ENCODE data around the gene EFCAB10. TPM values are rescaled to one million over a fixed set of nuclear protein-coding genes. Genes with fewer than 3 reads are reported as not detected.
A peak's percentile ranks its signal among the peaks of the same experiment; 100 is the strongest.
"Not testable (repeated sequence)": the region's sequence is repeated elsewhere in the genome, so short reads cannot be mapped to it uniquely, and the experiment has no call there.

EFCAB10 gene
- total RNA-seq, 4 donors from 2014 or later = not detected

GRCh38 chr7:105521717-105522463 is 59.4 kb downstream of the EFCAB10 start, which contains the start of gene PUS7:
TSS of gene PUS7 (minus strand) at chr7:105522271. CDS start at chr7:105508512, 13,759 bp downstream.
- Histone ChIP-seq H3K27me3 (no peaks in the 10 kb centered on the region), H3K36me3 (peaks cover 0 to 10% (median 0%) of the 10 kb centered on the region in 3 donors), H3K4me3 (peak within 1 kb of the TSS; percentile 65 to 91 (median 88)), H3K9me3 (no peaks in the 10 kb centered on the region), H3K27ac (peak within 1 kb of the TSS; percentile 84 to 96 (median 90)), H3K4me1 (peaks cover 0 to 20% (median 11%) of the 10 kb centered on the region in 3 donors)
- peak in 1 of 6 experiments; percentile 6 for TF ChIP-seq CTCF (IDR thresholded peaks at IDR 0.05)
- TF ChIP-seq POLR2A (IDR thresholded peaks at IDR 0.05) = peak in 2 of 4 donors; percentile 65 to 70
- WGBS, 2 donors = 1% methylated on average over 15 of the region's 96 CpGs; no CpG with 5 or more reads in 1 of the 2 donors
- peak; percentile 37 for DNase-seq
- intact Hi-C loops (cut with DNase I) = loop anchor here (10.0 kb wide), 1 partner anchor 537 kb away; no protein-coding TSS in a partner anchor

- no peak for TF ChIP-seq POLR2A (IDR thresholded peaks at IDR 0.05)
- TF ChIP-seq CTCF (IDR thresholded peaks at IDR 0.05) = no peak
- intact Hi-C loops (cut with DNase I) = loop anchor here (10.0 kb wide), 1 partner anchor 536 kb away; no protein-coding TSS in a partner anchor
- Histone ChIP-seq H3K9me3 (no peaks in the 10 kb centered on the region), H3K36me3 (peaks cover 0 to 10% (median 0%) of the 10 kb centered on the region in 3 donors), H3K27ac (peak overlapping the region; percentile 84 to 96 (median 90)), H3K27me3 (no peaks in the 10 kb centered on the region), H3K4me1 (peaks cover 0 to 20% (median 11%) of the 10 kb centered on the region in 3 donors), H3K4me3 (peak overlapping the region; percentile 65 to 91 (median 88))
- WGBS, 2 donors = 7 to 23% methylated on average over 14 to 22 of the region's 25 CpGs
- DNase-seq = no peak
These were observed 60.1 kb downstream of the EFCAB10 start for GRCh38 chr7:105521027-105521716.

- H3K9me3 ChIP-seq, H3K27ac ChIP-seq, DNase-seq, H3K27me3 ChIP-seq: not testable (repeated sequence)
- WGBS, 2 donors = 88 to 95% methylated on average over 7 of the region's 7 CpGs
- peaks cover 0 to 10% (median 0%) of the 10 kb centered on the region in 3 donors for H3K36me3 ChIP-seq
- intact Hi-C loops (cut with DNase I) = loop anchor here (10.0 kb wide), 1 partner anchor 536 kb away; no protein-coding TSS in a partner anchor
- peak overlapping the region in 2 of 4 donors; percentile 86 to 91 for H3K4me3 ChIP-seq
- peaks cover 0 to 20% (median 11%) of the 10 kb centered on the region in 3 donors for H3K4me1 ChIP-seq
These were observed 60.7 kb downstream of the EFCAB10 start for GRCh38 chr7:105520620-105521019.

GRCh38 chr7:105519353-105519752 is 61.9 kb downstream of the EFCAB10 start:
- H3K4me3 ChIP-seq = no peak overlapping the region
- H3K9me3 ChIP-seq = no peaks in the 10 kb centered on the region
- TF ChIP-seq POLR2A (IDR thresholded peaks at IDR 0.05) (no peak), CTCF (IDR thresholded peaks at IDR 0.05) (no peak)
- H3K36me3 ChIP-seq = peaks cover 0 to 10% (median 0%) of the 10 kb centered on the region in 3 donors
- no peak for DNase-seq
- 93 to 94% methylated on average over 2 to 6 of the region's 6 CpGs for WGBS, 2 donors
- H3K4me1 ChIP-seq = peaks cover 0 to 20% (median 11%) of the 10 kb centered on the region in 3 donors
- no peaks in the 10 kb centered on the region for H3K27me3 ChIP-seq
- intact Hi-C loops (cut with DNase I) = no loop called here
- H3K27ac ChIP-seq = no peak overlapping the region

- 92 to 98% methylated on average over 7 of the region's 7 CpGs for WGBS, 2 donors
- DNase-seq; H3K27ac ChIP-seq; intact Hi-C loops (cut with DNase I); H3K27me3 ChIP-seq; H3K4me3 ChIP-seq; H3K4me1 ChIP-seq; H3K9me3 ChIP-seq: not testable (repeated sequence)
- peaks cover 0 to 10% (median 0%) of the 10 kb centered on the region in 3 donors for H3K36me3 ChIP-seq
These were observed 65.7 kb downstream of the EFCAB10 start for GRCh38 chr7:105515610-105516009.

Other genes starting within 250 kb of the EFCAB10 start
- gene SRPK2, start 192.6 kb downstream of the EFCAB10 start, total RNA-seq = 10 to 100 TPM; 21.5 to 35.1 (median 29.2) TPM
- 10 to 100 TPM in 3 of 4 donors, 1 to 10 TPM in 1; 9.6 to 33.0 (median 23.1) TPM for gene PUS7, start 59.2 kb downstream of the EFCAB10 start, total RNA-seq
- 10 to 100 TPM in 3 of 4 donors, 1 to 10 TPM in 1; 7.8 to 17.1 (median 16.1) TPM for gene RINT1, start 49.3 kb downstream of the EFCAB10 start, total RNA-seq

Data from esophagus squamous epithelium (tissue), 5 donors.